GM18858 (cell line): Measurements from ENCODE around the gene GRID2IP.
"Not testable (repeated sequence)": the region's sequence is repeated elsewhere in the genome, so short reads cannot be mapped to it uniquely, and the experiment has no call there.

ENCODE experiments used
- ATAC-seq: cut with Tn5 transposase; IDR thresholded peaks from one replicate; pipeline ENCODE4 v1.9.1; 2021; ENCODE audit not compliant: unreplicated experiment

GRID2IP gene

DNA sequence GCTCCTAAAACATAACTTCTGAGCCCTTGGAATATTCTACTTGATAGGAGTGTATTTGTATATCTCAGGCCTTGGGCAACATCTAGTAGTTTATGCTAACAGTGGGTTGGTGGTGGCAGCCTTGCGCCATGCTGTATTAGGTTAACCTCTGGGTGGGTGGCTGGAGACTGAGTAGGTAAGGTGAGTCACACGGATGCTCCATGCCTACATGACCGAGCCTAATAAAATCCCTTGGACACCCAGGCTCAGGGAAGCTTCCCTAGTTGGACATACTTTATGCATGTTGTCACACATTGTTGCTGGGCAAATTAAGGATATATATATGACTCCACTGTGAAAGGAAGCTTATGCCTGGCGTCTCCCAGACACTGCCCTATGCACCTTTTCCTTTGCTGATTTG is 97.5 kb downstream of the GRID2IP start:
- ATAC-seq = no peak

DNA sequence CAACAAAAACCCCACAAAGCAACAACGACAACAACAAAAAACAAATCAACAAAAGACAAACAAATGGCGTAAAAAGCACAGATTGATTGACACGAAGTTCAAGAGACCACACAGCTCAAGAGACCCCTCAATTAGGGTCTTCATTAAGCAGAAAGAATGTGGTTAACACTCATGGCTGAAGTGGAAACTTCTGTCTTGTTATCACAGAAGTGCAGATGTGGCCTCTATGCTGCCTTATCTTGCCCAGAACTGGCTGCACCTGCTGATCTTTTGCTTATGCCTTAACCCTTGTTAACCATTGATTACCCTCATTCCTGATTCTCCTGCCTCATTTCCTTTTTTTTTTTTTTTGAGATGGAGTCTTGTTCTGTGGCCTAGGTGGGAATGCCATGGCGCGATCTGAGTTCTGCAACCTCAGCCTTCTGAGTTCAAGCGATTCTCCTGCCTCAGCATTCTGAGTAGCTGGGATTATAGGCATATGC is 100.0 kb downstream of the GRID2IP start:
- ATAC-seq = no peak

DNA sequence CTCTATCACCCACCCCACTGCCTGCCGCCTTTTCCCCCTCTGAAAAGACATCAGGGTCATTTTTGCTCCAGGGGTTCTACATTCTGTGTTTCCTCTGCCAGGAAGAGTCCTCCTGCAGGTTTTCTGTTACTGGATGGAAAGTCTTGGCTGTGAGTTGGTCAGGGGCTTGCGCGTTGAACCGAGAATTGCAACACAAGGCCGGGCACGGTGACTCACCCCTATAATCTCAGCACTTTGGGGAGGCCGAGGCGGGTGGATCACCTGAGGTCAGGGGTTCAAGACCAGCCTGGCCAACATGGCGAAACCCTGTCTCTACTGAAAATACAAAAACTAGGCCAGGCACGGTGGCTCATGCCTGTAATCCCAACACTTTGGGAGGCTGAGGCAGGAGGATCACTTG is 100.7 kb downstream of the GRID2IP start:
- not testable (repeated sequence) for ATAC-seq

DNA sequence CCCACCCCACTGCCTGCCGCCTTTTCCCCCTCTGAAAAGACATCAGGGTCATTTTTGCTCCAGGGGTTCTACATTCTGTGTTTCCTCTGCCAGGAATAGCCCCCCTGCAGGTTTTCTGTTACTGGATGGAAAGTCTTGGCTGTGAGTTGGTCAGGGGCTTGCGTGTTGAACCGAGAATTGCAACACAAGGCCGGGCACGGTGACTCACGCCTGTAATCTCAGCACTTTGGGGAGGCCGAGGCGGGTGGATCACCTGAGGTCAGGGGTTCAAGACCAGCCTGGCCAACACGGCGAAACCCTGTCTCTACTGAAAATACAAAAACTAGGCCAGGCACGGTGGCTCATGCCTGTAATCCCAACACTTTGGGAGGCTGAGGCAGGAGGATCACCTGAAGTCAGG is 101.4 kb downstream of the GRID2IP start:
- not testable (repeated sequence) for ATAC-seq

DNA sequence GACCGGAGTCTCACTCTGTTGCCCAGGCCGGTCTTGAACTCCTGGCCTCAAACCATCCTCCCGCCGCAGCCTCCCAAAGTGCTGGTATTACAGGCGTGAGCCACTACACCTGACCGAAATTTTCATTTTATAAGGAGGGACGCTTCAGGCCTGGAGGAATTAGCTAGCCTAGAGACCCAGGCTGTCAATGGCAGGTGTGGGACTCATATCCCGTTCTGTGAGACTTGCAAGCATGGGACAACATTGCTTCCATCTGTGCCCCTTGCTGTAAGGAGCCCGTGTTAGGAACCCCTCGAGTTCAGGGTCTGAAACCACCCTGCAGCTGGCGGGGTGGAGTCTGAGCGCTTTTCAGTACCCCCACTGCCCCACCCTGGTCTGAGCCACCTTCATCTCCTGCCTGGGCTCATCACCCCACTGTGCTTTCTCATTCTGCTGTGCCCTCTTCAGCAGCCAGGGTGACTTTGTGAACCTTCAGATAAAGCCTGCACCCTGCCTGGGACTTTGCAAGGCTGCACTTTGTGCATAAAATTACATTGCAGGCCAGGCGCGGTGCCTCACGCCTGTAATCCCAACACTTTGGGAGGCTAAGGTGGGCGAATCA is 102.2 kb downstream of the GRID2IP start:
- no peak for ATAC-seq

DNA sequence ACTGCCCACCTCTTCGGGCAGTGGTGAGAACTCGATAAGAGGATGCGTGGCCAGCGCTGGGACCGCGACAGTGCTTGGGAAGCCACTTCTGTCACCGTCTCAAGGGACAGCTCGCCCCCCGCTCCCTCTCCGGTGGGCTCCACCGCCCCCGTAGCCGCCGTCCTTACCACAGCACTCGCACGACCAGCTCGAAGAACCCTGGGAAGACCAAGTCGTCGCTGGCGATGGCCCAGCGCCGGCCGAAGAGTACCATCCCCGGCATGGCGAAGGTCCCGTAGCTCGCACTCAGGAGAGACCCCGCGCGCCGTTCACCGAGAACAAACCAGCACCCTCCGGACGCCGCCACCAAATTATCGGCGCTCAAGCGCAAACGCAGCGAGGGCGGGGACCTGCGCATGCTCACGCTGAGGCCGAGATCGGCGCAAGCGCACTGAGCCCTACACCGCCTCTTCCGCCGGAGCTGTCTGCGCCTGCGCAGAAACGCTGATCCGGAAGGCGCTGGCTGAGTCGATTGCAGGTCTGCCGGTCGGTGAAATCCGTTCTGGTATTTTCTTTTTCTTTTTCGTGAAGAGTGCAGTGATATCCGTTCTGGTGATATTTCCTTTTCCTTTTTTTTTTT is 103.6 kb downstream of the GRID2IP start, which contains the start of gene DAGLB:
DAGLB (minus strand) TSS at position 374 of the 619 bp plus-strand sequence; CDS start at position 262, 112 bp downstream.
- ATAC-seq = peak; percentile 63
